HEK293 (cell line): ENCODE results near the gene ANGPTL4.

Source experiments
- BCL11B ChIP-seq: fragments of 450-650 bp; formaldehyde crosslinking; IDR thresholded peaks from 2 replicates; pipeline ENCODE4 v1.5.1; 2016; ENCODE audit warnings: low read depth, missing biosample characterization, missing genetic modification characterization
- KLF1 ChIP-seq: fragments of 450-650 bp; formaldehyde crosslinking; IDR thresholded peaks from 2 replicates; pipeline ENCODE4 v1.5.1; 2016; ENCODE audit warnings: missing biosample characterization, missing genetic modification characterization
- KLF7 ChIP-seq: fragments of 450-650 bp; formaldehyde crosslinking; IDR thresholded peaks from 2 replicates; pipeline ENCODE4 v1.5.1; 2016; ENCODE audit warnings: missing biosample characterization, missing genetic modification characterization, borderline replicate concordance
- REST ChIP-seq: fragments of 450-650 bp; formaldehyde crosslinking; IDR thresholded peaks from 2 replicates; pipeline ENCODE4 v1.5.1; 2016; ENCODE audit warnings: missing biosample characterization, missing genetic modification characterization
- SP7 ChIP-seq: fragments of 450-650 bp; formaldehyde crosslinking; IDR thresholded peaks from 2 replicates; pipeline ENCODE4 v1.5.1; 2016; ENCODE audit warnings: missing biosample characterization, missing genetic modification characterization
- WT1 ChIP-seq: fragments of 450-650 bp; formaldehyde crosslinking; IDR thresholded peaks from 2 replicates; pipeline ENCODE4 v1.5.1; 2016; ENCODE audit warnings: missing biosample characterization, missing genetic modification characterization
- ZBTB49 ChIP-seq: fragments of 450-650 bp; formaldehyde crosslinking; IDR thresholded peaks from 2 replicates; pipeline ENCODE4 v1.5.1; 2016; ENCODE audit warnings: missing biosample characterization, missing genetic modification characterization, low read depth
- ZFHX2 ChIP-seq: fragments of 450-650 bp; formaldehyde crosslinking; conservative IDR thresholded peaks from 2 replicates; pipeline ENCODE4 v1.5.1; 2016; ENCODE audit warnings: missing biosample characterization, missing genetic modification characterization
- ZFP69B ChIP-seq: fragments of 450-650 bp; formaldehyde crosslinking; IDR thresholded peaks from 2 replicates; pipeline ENCODE4 v1.5.1; 2016; ENCODE audit warnings: missing biosample characterization, missing genetic modification characterization
- ZNF121 ChIP-seq: fragments of 450-650 bp; formaldehyde crosslinking; IDR thresholded peaks from 2 replicates; pipeline ENCODE4 v1.5.1; 2016; ENCODE audit warnings: missing biosample characterization, missing genetic modification characterization
- ZNF157 ChIP-seq: fragments of 450-650 bp; formaldehyde crosslinking; IDR thresholded peaks from 2 replicates; pipeline ENCODE4 v1.5.1; 2016; ENCODE audit warnings: missing biosample characterization, missing genetic modification characterization
- ZNF16 ChIP-seq: fragments of 450-650 bp; formaldehyde crosslinking; IDR thresholded peaks from 2 replicates; pipeline ENCODE4 v1.5.1; 2016; ENCODE audit warnings: low read depth, missing biosample characterization, missing genetic modification characterization
- ZNF202 ChIP-seq: fragments of 450-650 bp; formaldehyde crosslinking; IDR thresholded peaks from 2 replicates; pipeline ENCODE4 v1.5.1; 2016; ENCODE audit warnings: missing biosample characterization, missing genetic modification characterization, borderline replicate concordance
- ZNF280C ChIP-seq: fragments of 450-650 bp; formaldehyde crosslinking; IDR thresholded peaks from 2 replicates; pipeline ENCODE4 v1.5.1; 2016; ENCODE audit warnings: missing biosample characterization, missing genetic modification characterization
- ZNF398 ChIP-seq: fragments of 450-650 bp; formaldehyde crosslinking; IDR thresholded peaks from 2 replicates; pipeline ENCODE4 v1.5.1; 2017; ENCODE audit warnings: missing biosample characterization, missing genetic modification characterization
- ZNF488 ChIP-seq: fragments of 450-650 bp; formaldehyde crosslinking; IDR thresholded peaks from 2 replicates; pipeline ENCODE4 v1.5.1; 2016; ENCODE audit warnings: missing biosample characterization, missing genetic modification characterization
- ZNF544 ChIP-seq: fragments of 450-650 bp; formaldehyde crosslinking; IDR thresholded peaks from 2 replicates; pipeline ENCODE4 v1.5.0; 2017; ENCODE audit warnings: missing biosample characterization, missing genetic modification characterization
- ZNF658 ChIP-seq: fragments of 450-650 bp; formaldehyde crosslinking; IDR thresholded peaks from 2 replicates; pipeline ENCODE4; 2016; ENCODE audit warnings: missing biosample characterization, missing genetic modification characterization
- ZNF692 ChIP-seq: fragments of 450-650 bp; formaldehyde crosslinking; IDR thresholded peaks from 2 replicates; pipeline ENCODE4 v1.5.1; 2016; ENCODE audit warnings: missing biosample characterization, missing genetic modification characterization
- ZNF704 ChIP-seq: fragments of 450-650 bp; formaldehyde crosslinking; IDR thresholded peaks from 2 replicates; pipeline ENCODE4 v1.5.1; 2016; ENCODE audit warnings: missing biosample characterization, missing genetic modification characterization
- ZNF707 ChIP-seq: fragments of 450-650 bp; formaldehyde crosslinking; IDR thresholded peaks from 2 replicates; pipeline ENCODE4 v1.5.1; 2016; ENCODE audit warnings: missing biosample characterization, missing genetic modification characterization
- ZSCAN18 ChIP-seq: fragments of 450-650 bp; formaldehyde crosslinking; IDR thresholded peaks from 2 replicates; pipeline ENCODE4 v1.5.1; 2016; ENCODE audit warnings: missing biosample characterization, missing genetic modification characterization

Gene ANGPTL4

GRCh38 chr19:8396563-8397203 is 32.7 kb downstream of the ANGPTL4 start (continued):
- no peak for TF ChIP-seq ZBTB49
- TF ChIP-seq KLF7 (tag by site-specific recombination): peak; percentile 19; the same call in 1 of the 2 replicates
- TF ChIP-seq ZNF16 (tag by site-specific recombination): peak; percentile 97
- TF ChIP-seq BCL11B (tag by site-specific recombination): no peak
- TF ChIP-seq ZNF202: no peak
- TF ChIP-seq ZNF121: no peak
- no peak for TF ChIP-seq ZNF707 (tag by site-specific recombination)
- no peak for TF ChIP-seq ZNF488
- TF ChIP-seq ZNF280C: no peak
- peak; percentile 77 for TF ChIP-seq ZNF398 (tag by site-specific recombination)
- TF ChIP-seq ZFP69B: 0 out of 2 replicates have a peak, but pooled peaks have one; percentile 47
- TF ChIP-seq ZNF692: peak; percentile 42; the same call in 1 of the 2 replicates
- TF ChIP-seq ZSCAN18: no peak
- TF ChIP-seq REST: 0 out of 2 replicates have a peak, but pooled peaks have one; percentile 16
- TF ChIP-seq ZFHX2 (tag by site-specific recombination): peak; percentile 68
- no peak for TF ChIP-seq ZNF544 (tag by site-specific recombination)
- TF ChIP-seq KLF1 (tag by site-specific recombination): peak; percentile 57; the same call in 1 of the 2 replicates
- TF ChIP-seq ZNF157 (tag by site-specific recombination): no peak
- TF ChIP-seq WT1 (tag by site-specific recombination): 0 out of 2 replicates have a peak, but pooled peaks have one; percentile 55
- no peak for TF ChIP-seq ZNF704 (tag by site-specific recombination)
- TF ChIP-seq ZNF658: no peak
- TF ChIP-seq SP7 (tag by site-specific recombination): peak; percentile 55; the same call in 1 of the 2 replicates
